SK-N-SH (cell line): ENCODE data around the gene CA6. TPM values are rescaled to one million over a fixed set of nuclear protein-coding genes. Genes with fewer than 3 reads are reported as not detected.

Source experiments
- CTCF ChIA-PET: fragments of 300-600, 350-600 bp; formaldehyde crosslinking; extraction: SDS; loops from one replicate; lab custom pipeline; 2021; lab: Yijun Ruan, JAX
- POLR2A ChIA-PET: fragments of 350-600 bp; sonication (Branson Sonifier 250); formaldehyde crosslinking; extraction: SDS; loops from one replicate; lab custom pipeline; 2020; ENCODE audit warnings: antibody characterized with exemption, inconsistent platforms; lab: Yijun Ruan, JAX
- DNase-seq: peaks from one replicate; pipeline ENCODE4 v3.0.0; 2012
- H2AFZ ChIP-seq: fragments of 200-600 bp; sonication (generic); 2 replicates; pipeline ENCODE4 v1.8.1; 2016; ENCODE audit warnings: antibody characterized with exemption, mild to moderate bottlenecking, low read depth
- H3F3A ChIP-seq: fragments of 200-600 bp; sonication (generic); replicated peaks from 2 replicates; pipeline ENCODE3; 2016; ENCODE audit warnings: antibody characterized with exemption, mild to moderate bottlenecking; ENCODE audit not compliant: insufficient read depth
- H3K27ac ChIP-seq, 2 experiments: fragments of 200-500 bp in 1 of 2; fragments of 200-600 bp in 1 of 2; sonication (Bioruptor generic) in 1 of 2; sonication (generic), shearing (Covaris generic) in 1 of 2; 2 replicates each; pipeline versions ENCODE4 v1.5.1 to v1.6.1; 2014 to 2016; ENCODE audit warnings: low read depth in 2 of 2, inconsistent platforms in 1 of 2, low read length in 1 of 2, mild to moderate bottlenecking in 1 of 2, mixed read lengths in 1 of 2
- H3K27me3 ChIP-seq: fragments of 200-600 bp; sonication (generic), shearing (Covaris generic); 2 replicates; pipeline ENCODE4 v1.6.1; 2016; ENCODE audit warnings: mixed run types; ENCODE audit not compliant: insufficient read depth
- H3K36me3 ChIP-seq, 2 experiments: fragments of 200-500 bp in 1 of 2; fragments of 200-600 bp in 1 of 2; sonication (Bioruptor generic) in 1 of 2; sonication (generic) in 1 of 2; replicated peaks in 1 of 2; 2 replicates each; pipeline versions ENCODE3 to v1.5.1; 2014 to 2016; ENCODE audit warnings: low read length in 1 of 2, mild to moderate bottlenecking in 1 of 2; ENCODE audit not compliant: insufficient read depth in 2 of 2, control insufficient read depth in 1 of 2
- H3K4me1 ChIP-seq, 2 experiments: fragments of 200-500 bp in 1 of 2; fragments of 200-600 bp in 1 of 2; sonication (Bioruptor generic) in 1 of 2; sonication (generic), shearing (Covaris generic) in 1 of 2; 2 replicates each; pipeline versions ENCODE4 v1.5.1 to v1.6.1; 2014 to 2016; ENCODE audit warnings: low read depth in 1 of 2, low read length in 1 of 2, mixed run types in 1 of 2; ENCODE audit not compliant: insufficient read depth in 2 of 2, control insufficient read depth in 1 of 2
- H3K4me2 ChIP-seq: fragments of 200-600 bp; sonication (generic), shearing (Covaris generic); 2 replicates; pipeline ENCODE4 v1.6.1; 2017; ENCODE audit warnings: mixed run types
- H3K4me3 ChIP-seq, 2 experiments: fragments of 200-500 bp in 1 of 2; fragments of 200-600 bp in 1 of 2; sonication (Bioruptor generic) in 1 of 2; sonication (generic), shearing (Covaris generic) in 1 of 2; 2 replicates each; pipeline versions ENCODE4 v1.5.1 to v1.8.1; 2014 to 2016; ENCODE audit warnings: low read depth in 2 of 2, inconsistent platforms in 1 of 2, low read length in 1 of 2, mild to moderate bottlenecking in 1 of 2, mixed read lengths in 1 of 2, moderate library complexity in 1 of 2
- H3K79me2 ChIP-seq: fragments of 200-600 bp; sonication (generic); 2 replicates; pipeline ENCODE4 v1.8.1; 2017; ENCODE audit warnings: mild to moderate bottlenecking; ENCODE audit not compliant: insufficient read depth
- H3K9ac ChIP-seq: fragments of 200-600 bp; sonication (generic); 2 replicates; pipeline ENCODE4 v1.6.1; 2017; ENCODE audit warnings: mixed run types
- H3K9me2 ChIP-seq: fragments of 200-600 bp; sonication (generic); 2 replicates; pipeline ENCODE4 v1.6.1; 2017; ENCODE audit warnings: mixed run types
- H3K9me3 ChIP-seq: fragments of 200-600 bp; sonication (generic); 2 replicates; pipeline ENCODE4 v1.6.1; 2017; ENCODE audit warnings: mixed run types, mild to moderate bottlenecking, moderate library complexity
- H4K20me1 ChIP-seq: fragments of 200-600 bp; sonication (generic); 2 replicates; pipeline ENCODE4 v1.6.1; 2017; ENCODE audit warnings: mild to moderate bottlenecking, mixed run types; ENCODE audit not compliant: insufficient read depth
- CHD2 ChIP-seq: fragments of 150-350 bp; IDR thresholded peaks from 2 replicates; pipeline ENCODE4 v1.6.1; 2018; ENCODE audit warnings: low read length; ENCODE audit not compliant: partially characterized antibody
- CTCF ChIP-seq: fragments of 200-600 bp; sonication (generic); IDR thresholded peaks from 2 replicates; pipeline ENCODE4 v1.6.1; 2017; ENCODE audit warnings: antibody characterized with exemption, mild to moderate bottlenecking, moderate library complexity
- ELF1 ChIP-seq: IDR thresholded peaks from 2 replicates; pipeline ENCODE4 v1.4.0; 2012
- EP300 ChIP-seq, 2 experiments: IDR thresholded peaks; 2 replicates each; pipeline versions ENCODE4 v1.4.0 to v1.6.1; 2012; ENCODE audit warnings: borderline replicate concordance in 1 of 2, low read depth in 1 of 2, low read length in 1 of 2
- FOSL2 ChIP-seq: IDR thresholded peaks from 2 replicates; pipeline ENCODE4 v1.4.0; 2012; ENCODE audit warnings: low read depth, mild to moderate bottlenecking, moderate library complexity, borderline replicate concordance
- FOXM1 ChIP-seq: IDR thresholded peaks from 2 replicates; pipeline ENCODE4 v1.4.0; 2012; ENCODE audit warnings: low read depth, mild to moderate bottlenecking
- GABPA ChIP-seq: IDR thresholded peaks from 2 replicates; pipeline ENCODE4 v1.4.0; 2012; ENCODE audit warnings: low read depth, mild to moderate bottlenecking
- GATA2 ChIP-seq: sonication (generic); formaldehyde crosslinking; IDR thresholded peaks from 2 replicates; pipeline ENCODE4 v1.5.0; 2020; ENCODE audit warnings: mild to moderate bottlenecking, missing genetic modification reagents
- MEF2A ChIP-seq: IDR thresholded peaks from 2 replicates; pipeline ENCODE4 v1.4.0; 2012; ENCODE audit warnings: low read depth, borderline replicate concordance
- MXI1 ChIP-seq: IDR thresholded peaks from 2 replicates; pipeline ENCODE4 v1.6.1; 2012; ENCODE audit warnings: mild to moderate bottlenecking, low read depth, low read length, improper control_type of control experiment
- NRF1 ChIP-seq: IDR thresholded peaks from 2 replicates; pipeline ENCODE4 v1.6.1; 2012; ENCODE audit warnings: low read depth, mild to moderate bottlenecking, low read length
- PBX3 ChIP-seq: IDR thresholded peaks from 2 replicates; pipeline ENCODE4; 2012
- RCOR1 ChIP-seq: fragments of 150-350 bp; IDR thresholded peaks from 2 replicates; pipeline ENCODE4 v1.6.1; 2017; ENCODE audit warnings: antibody characterized with exemption, low read length
- RFX5 ChIP-seq: IDR thresholded peaks from 2 replicates; pipeline ENCODE4 v1.6.1; 2012; ENCODE audit warnings: mild to moderate bottlenecking, improper control_type of control experiment, low read length
- RXRA ChIP-seq: IDR thresholded peaks from 2 replicates; pipeline ENCODE4 v1.4.0; 2012; ENCODE audit warnings: low read depth, mild to moderate bottlenecking, borderline replicate concordance
- SIN3A ChIP-seq: IDR thresholded peaks from 2 replicates; pipeline ENCODE4 v1.6.1; 2012; ENCODE audit warnings: low read depth, mild to moderate bottlenecking, low read length, moderate library complexity, borderline replicate concordance
- TCF12 ChIP-seq: IDR thresholded peaks from 2 replicates; pipeline ENCODE4 v1.4.0; 2012
- TEAD4 ChIP-seq: IDR thresholded peaks from 2 replicates; pipeline ENCODE4 v1.4.0; 2012; ENCODE audit warnings: mild to moderate bottlenecking, borderline replicate concordance; ENCODE audit not compliant: insufficient read depth
- ZBTB33 ChIP-seq: IDR thresholded peaks from 2 replicates; pipeline ENCODE4 v1.4.0; 2012; ENCODE audit warnings: low read depth, borderline replicate concordance
- WGBS: methylation state at CpG from one replicate; pipeline ENCODE4 v1.1.6; 2017; ENCODE audit warnings: low lambda C conversion rate; 5-methylcytosine and 5-hydroxymethylcytosine counted together
- polyA plus RNA-seq, 3 experiments: library from polyadenylated mRNA; depleted of rRNA; stranded (reverse); fragments of >200 nt; gene quantifications; 2 replicates each; pipeline ENCODE4 v1.2.3, GENCODE V29; 2012
- TF ChIP-seq, protein P1 (sequence below): fragments of 150-350 bp; IDR thresholded peaks from 2 replicates; pipeline ENCODE4 v1.6.1; 2017; ENCODE audit warnings: antibody characterized with exemption, low read length, low read depth, borderline replicate concordance

The CA6 gene
- polyA plus RNA-seq, 1 of the 3 experiments (the other 2 are of a cell fraction), result not detected

DNA sequence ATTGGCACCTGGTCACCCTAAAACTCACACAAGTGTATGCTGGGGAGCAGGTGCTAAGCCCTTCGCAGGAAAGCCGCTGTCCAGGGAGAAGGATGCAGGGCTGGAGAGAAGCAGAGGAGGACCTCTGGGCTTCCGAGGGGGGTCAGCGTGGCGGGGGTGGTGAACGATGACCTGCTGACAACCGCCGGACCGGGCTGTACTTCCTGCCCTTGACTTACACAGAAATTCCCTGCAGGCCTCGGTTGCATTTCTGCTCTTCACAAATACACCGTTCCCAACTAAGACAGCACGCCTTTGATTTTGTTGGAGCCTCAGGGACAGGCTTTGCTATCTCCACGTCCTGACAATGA lies 42.9 kb downstream of the CA6 start:
- CTCF ChIA-PET, result interaction anchor here (0.6 to 7.5 kb wide), 18 partner anchors 11 to 1013 kb away, joined by 3 to 82 read pairs (median 5); no protein-coding TSS in a partner anchor
- H3K9me2 ChIP-seq, result no peaks in the 10 kb centered on the region
- H4K20me1 ChIP-seq, result no peaks in the 10 kb centered on the region
- no peak overlapping the region for H3K27ac ChIP-seq
- no peak overlapping the region for H3K9ac ChIP-seq
- H3K4me2 ChIP-seq, result no peak overlapping the region
- no peaks in the 10 kb centered on the region for H3K27me3 ChIP-seq
- H3K4me3 ChIP-seq, result no peak overlapping the region
- no peaks in the 10 kb centered on the region for H3K9me3 ChIP-seq
- no peak overlapping the region for H2AFZ ChIP-seq
- no peaks in the 10 kb centered on the region; a peak in 1 of 4 replicates for H3K4me1 ChIP-seq
- H3F3A ChIP-seq, result peaks cover 15% of the 10 kb centered on the region
- 62% methylated on average over 6 of the region's 13 CpGs for WGBS
- no peak for TF ChIP-seq TEAD4
- TF ChIP-seq PBX3, result no peak
- TF ChIP-seq GABPA, result no peak
- no peak for TF ChIP-seq FOSL2
- no peak for TF ChIP-seq RFX5
- no peak for TF ChIP-seq MEF2A
- no peak for TF ChIP-seq TCF12
- no peak for TF ChIP-seq ELF1
- TF ChIP-seq ZBTB33, result no peak
- TF ChIP-seq RCOR1, result no peak
- no peak for TF ChIP-seq EP300 (IDR thresholded peaks at IDR 0.05; ENCODE audit: borderline replicate concordance in 1 of 2, low read depth in 1 of 2, low read length in 1 of 2)
- TF ChIP-seq RXRA, result no peak
- no peak for TF ChIP-seq CHD2
- TF ChIP-seq FOXM1, result no peak
- TF ChIP-seq, protein P1, sequence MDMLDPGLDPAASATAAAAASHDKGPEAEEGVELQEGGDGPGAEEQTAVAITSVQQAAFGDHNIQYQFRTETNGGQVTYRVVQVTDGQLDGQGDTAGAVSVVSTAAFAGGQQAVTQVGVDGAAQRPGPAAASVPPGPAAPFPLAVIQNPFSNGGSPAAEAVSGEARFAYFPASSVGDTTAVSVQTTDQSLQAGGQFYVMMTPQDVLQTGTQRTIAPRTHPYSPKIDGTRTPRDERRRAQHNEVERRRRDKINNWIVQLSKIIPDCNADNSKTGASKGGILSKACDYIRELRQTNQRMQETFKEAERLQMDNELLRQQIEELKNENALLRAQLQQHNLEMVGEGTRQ, result no peak
- no peak for TF ChIP-seq NRF1
- TF ChIP-seq CTCF, result no peak
- TF ChIP-seq MXI1, result no peak
- no peak for TF ChIP-seq SIN3A
- no peak for TF ChIP-seq GATA2 (CRISPR knock-in tag)
- POLR2A ChIA-PET, result interaction anchor here (0.6 kb wide), 1 partner anchor 96 kb away, joined by 3 read pairs; no protein-coding TSS in a partner anchor
- no peak for DNase-seq
- no peaks in the 10 kb centered on the region for H3K36me3 ChIP-seq
- no peaks in the 10 kb centered on the region for H3K79me2 ChIP-seq
